ENCODE results near the gene CYGB. TPM values are rescaled to one million over a fixed set of nuclear protein-coding genes. Genes with fewer than 3 reads are reported as not detected.

CYGB gene
- total RNA-seq, 1 donor from 2014 or later, result 10.1 TPM

DNA sequence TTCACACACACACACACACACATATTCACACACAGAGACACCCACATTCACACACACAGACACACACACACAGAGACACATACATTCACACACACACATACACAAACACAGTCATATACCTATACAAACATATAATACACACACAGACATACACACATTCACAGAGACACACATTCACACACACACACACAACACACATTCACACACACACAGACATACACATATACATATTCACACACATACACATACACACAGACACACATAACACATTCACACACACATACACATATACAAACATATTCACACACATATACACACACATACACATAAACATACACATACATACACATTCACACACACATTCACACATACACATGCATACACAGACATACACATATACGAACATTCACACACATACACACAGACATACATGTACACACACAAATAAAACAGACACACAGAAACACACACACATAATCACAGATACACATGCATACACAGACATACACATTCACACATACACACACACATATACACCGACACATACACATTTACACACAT lies 10.2 kb upstream of the CYGB start:
- H3K36me3 Mint-ChIP-seq, result no peaks in the 10 kb centered on the region
- TF ChIP-seq, protein P1, sequence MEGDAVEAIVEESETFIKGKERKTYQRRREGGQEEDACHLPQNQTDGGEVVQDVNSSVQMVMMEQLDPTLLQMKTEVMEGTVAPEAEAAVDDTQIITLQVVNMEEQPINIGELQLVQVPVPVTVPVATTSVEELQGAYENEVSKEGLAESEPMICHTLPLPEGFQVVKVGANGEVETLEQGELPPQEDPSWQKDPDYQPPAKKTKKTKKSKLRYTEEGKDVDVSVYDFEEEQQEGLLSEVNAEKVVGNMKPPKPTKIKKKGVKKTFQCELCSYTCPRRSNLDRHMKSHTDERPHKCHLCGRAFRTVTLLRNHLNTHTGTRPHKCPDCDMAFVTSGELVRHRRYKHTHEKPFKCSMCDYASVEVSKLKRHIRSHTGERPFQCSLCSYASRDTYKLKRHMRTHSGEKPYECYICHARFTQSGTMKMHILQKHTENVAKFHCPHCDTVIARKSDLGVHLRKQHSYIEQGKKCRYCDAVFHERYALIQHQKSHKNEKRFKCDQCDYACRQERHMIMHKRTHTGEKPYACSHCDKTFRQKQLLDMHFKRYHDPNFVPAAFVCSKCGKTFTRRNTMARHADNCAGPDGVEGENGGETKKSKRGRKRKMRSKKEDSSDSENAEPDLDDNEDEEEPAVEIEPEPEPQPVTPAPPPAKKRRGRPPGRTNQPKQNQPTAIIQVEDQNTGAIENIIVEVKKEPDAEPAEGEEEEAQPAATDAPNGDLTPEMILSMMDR (IDR thresholded peaks at IDR 0.05; ENCODE audit: unreplicated experiment), result no peak
- H3K4me3 Mint-ChIP-seq, result no peak overlapping the region
- H3K4me1 Mint-ChIP-seq, result peaks cover 27% of the 10 kb centered on the region
- no peak for DNase-seq (ENCODE audit: low spot score in 2 of 2, unreplicated experiment in 2 of 2)
- no peaks in the 10 kb centered on the region for H3K9me3 Mint-ChIP-seq
- H3K27ac Mint-ChIP-seq, result no peak overlapping the region
- H3K27me3 Mint-ChIP-seq (ENCODE audit: low read depth), result no peaks in the 10 kb centered on the region

DNA sequence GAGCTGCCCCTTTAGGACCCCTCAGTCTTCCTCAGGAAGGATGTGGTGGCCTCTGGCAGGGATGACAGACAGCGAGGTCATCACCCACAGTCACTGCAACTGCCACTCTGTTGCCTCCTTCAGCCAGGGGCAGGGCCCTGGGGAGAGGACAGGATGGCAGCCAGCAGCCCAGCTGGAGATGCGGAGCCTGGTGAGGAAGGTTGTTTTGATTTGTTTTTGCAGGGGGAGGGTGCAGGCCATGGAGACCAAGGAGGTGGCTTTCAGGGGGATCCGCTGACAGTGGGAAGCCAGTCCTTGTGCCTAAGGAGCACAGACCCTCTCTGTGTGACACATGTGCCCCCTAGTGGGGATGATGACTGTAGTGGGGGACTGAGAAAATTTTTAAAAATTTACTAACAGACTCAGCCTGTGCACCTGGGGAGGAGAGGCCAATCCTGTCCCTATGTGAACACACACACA lies 9.7 kb upstream of the CYGB start:
- DNase-seq (ENCODE audit: low spot score in 2 of 2, unreplicated experiment in 2 of 2), result peak in 1 of 2 experiments; percentile 64
- H3K27ac Mint-ChIP-seq, result no peak overlapping the region
- no peaks in the 10 kb centered on the region for H3K36me3 Mint-ChIP-seq
- TF ChIP-seq, protein P1 (IDR thresholded peaks at IDR 0.05; ENCODE audit: unreplicated experiment), result peak; percentile 52
- H3K27me3 Mint-ChIP-seq (ENCODE audit: low read depth), result no peaks in the 10 kb centered on the region
- no peaks in the 10 kb centered on the region for H3K9me3 Mint-ChIP-seq
- H3K4me3 Mint-ChIP-seq, result no peak overlapping the region
- H3K4me1 Mint-ChIP-seq, result peaks cover 30% of the 10 kb centered on the region

DNA sequence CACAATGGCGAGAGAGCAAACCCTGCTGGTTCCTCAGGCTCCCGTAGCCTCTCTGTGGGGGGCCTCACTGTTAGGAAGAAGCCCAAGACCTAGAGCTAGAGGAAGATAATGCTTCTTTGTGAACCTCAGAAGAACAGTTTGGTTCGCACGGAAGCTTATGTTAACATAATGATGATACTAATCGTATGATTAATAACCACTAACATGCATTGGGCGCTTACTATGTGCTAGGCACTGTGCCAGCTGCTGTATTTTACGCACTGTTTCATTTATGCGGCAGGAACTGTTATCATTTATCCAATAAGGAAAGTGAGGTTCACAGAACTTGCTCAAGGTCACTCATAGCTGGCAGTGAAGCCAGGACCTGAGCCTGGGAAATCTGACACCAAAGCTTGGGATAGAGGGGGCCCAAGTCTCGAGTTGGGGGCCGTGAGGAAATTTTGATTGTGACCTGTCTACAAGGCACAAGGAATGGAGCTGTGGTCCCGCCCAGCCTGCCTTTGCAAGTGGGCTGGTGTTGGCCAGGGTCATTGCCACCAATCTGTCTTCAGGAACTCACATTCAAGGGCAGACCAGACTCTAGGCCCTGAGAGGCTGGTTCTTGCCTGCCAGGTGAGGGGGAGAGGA lies 9.2 kb upstream of the CYGB start:
- peaks cover 3% of the 10 kb centered on the region for H3K27me3 Mint-ChIP-seq (ENCODE audit: low read depth)
- DNase-seq (ENCODE audit: low spot score in 2 of 2, unreplicated experiment in 2 of 2), result no peak

DNA sequence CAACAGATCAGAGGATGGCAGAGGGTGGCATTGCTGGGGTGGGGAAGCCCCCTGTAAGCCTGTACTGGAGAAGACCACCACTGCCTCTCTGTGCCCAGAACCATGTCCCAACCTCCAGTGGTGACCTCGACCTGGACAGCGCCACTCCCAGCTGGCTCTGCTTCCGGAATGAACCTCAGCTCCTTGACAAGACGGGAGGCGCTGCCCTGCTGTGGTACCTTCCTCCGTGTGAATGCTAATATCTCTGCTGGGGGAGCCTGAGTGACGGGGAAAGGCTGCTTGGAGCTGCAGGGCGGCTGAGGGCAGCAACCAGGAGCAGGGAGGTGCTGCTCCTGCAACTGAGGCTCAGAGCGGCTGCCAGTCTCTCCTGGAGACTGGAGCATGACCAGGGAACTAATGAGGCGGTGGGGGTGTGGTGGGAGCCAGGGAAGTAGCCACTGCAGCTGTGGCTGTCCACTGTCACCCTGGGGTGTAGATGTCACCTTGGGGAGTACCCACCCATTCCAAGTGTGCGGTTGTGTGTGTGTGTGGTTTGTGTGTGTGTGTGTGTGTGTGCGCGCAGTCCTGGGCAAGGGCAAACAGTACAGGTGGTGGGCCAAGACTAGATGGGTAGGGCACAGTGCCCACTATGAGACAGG lies 8.5 kb upstream of the CYGB start:
- H3K4me3 Mint-ChIP-seq, result no peak overlapping the region
- peaks cover 39% of the 10 kb centered on the region for H3K4me1 Mint-ChIP-seq
- no peak for DNase-seq (ENCODE audit: low spot score in 2 of 2, unreplicated experiment in 2 of 2)
- TF ChIP-seq, protein P1 (IDR thresholded peaks at IDR 0.05; ENCODE audit: unreplicated experiment), result no peak
- H3K27ac Mint-ChIP-seq, result no peak overlapping the region
- H3K27me3 Mint-ChIP-seq (ENCODE audit: low read depth), result peaks cover 4% of the 10 kb centered on the region
- H3K9me3 Mint-ChIP-seq, result no peaks in the 10 kb centered on the region
- H3K36me3 Mint-ChIP-seq, result no peaks in the 10 kb centered on the region

More for the DNA sequence above, 9.2 kb upstream of the CYGB start:
- H3K4me3 Mint-ChIP-seq, result no peak overlapping the region
- TF ChIP-seq, protein P1 (IDR thresholded peaks at IDR 0.05; ENCODE audit: unreplicated experiment), result no peak
- peaks cover 35% of the 10 kb centered on the region for H3K4me1 Mint-ChIP-seq
- H3K36me3 Mint-ChIP-seq, result no peaks in the 10 kb centered on the region
- no peaks in the 10 kb centered on the region for H3K9me3 Mint-ChIP-seq
- no peak overlapping the region for H3K27ac Mint-ChIP-seq

DNA sequence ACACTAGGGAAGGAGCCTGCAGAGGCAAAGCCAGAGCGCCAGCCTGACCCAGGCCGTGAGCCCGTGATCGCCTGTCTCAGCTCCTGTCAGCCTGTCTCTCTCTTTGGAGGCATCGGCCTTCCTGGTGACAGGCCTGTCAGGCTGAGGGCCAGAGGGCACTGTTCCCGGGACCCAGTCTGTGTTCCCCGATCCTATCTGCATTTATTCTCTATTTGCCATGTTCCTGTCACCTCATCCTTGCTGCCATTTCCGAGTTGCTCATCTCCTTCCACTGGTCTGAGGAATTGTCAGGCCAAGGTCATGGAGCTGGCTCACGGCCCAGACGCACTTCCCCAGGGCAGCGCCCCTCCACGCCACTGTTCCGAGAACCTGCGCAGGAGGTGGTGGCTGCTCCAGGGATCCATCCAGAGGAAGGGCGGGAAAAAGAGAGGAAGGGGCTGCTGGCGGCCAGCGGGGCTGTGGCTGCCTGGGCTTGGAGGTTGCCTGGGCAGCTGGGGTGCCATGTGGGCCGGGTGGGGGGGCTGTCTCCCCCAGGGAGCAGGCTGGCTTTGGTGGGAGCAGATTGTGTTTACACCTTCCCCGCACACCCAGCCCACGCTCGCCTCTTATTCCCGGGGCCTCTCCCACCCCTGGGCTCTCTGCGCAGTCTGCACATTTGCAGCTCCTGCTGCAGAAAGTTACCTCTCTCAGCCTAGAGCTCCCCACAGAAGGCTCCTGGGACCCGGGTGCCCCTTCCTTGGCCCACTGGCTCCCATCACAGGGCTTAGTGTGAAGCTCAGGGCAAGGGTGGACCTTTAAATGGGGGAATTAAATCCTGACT lies 7.2 kb upstream of the CYGB start:
- no peak for DNase-seq (ENCODE audit: low spot score in 2 of 2, unreplicated experiment in 2 of 2)
- H3K27ac Mint-ChIP-seq, result peak overlapping the region; percentile 93
- H3K9me3 Mint-ChIP-seq, result no peaks in the 10 kb centered on the region
- TF ChIP-seq, protein P1 (IDR thresholded peaks at IDR 0.05; ENCODE audit: unreplicated experiment), result no peak
- no peaks in the 10 kb centered on the region for H3K36me3 Mint-ChIP-seq
- peaks cover 5% of the 10 kb centered on the region for H3K27me3 Mint-ChIP-seq (ENCODE audit: low read depth)
- H3K4me1 Mint-ChIP-seq, result peaks cover 41% of the 10 kb centered on the region
- peak overlapping the region; percentile 54 for H3K4me3 Mint-ChIP-seq

Measured in mesothelial cell of epicardium (in vitro differentiated cells).